HepG2 (cell line): Measurements from ENCODE around the gene SAC3D1. TPM values are rescaled to one million over a fixed set of nuclear protein-coding genes. Genes with fewer than 3 reads are reported as not detected.
A peak's percentile ranks its signal among the peaks of the same experiment; 100 is the strongest.

ENCODE experiments used
- ATAC-seq: fragments of 200-7000 bp; cut with Tn5 transposase; 3 replicates; pipeline ENCODE4 v1.9.1; 2020; ENCODE audit warnings: mild to moderate bottlenecking, moderate library complexity
- BruUV-seq: library from RNA; stranded (reverse); fragments of 400-500 nt; replicated peaks from 2 replicates; lab custom pipeline; 2021; lab: Mats Ljungman, UMichigan
- CTCF ChIA-PET: fragments of 300-600 bp; formaldehyde crosslinking; extraction: SDS; loops from one replicate; lab custom pipeline; 2021; ENCODE audit warnings: low total read pairs, inconsistent platforms, low intra/inter-chr PET ratio; lab: Yijun Ruan, JAX
- POLR2A ChIA-PET: fragments of 350-600 bp; sonication (Branson Sonifier 250); formaldehyde crosslinking; loops from one replicate; lab custom pipeline; 2020; ENCODE audit warnings: antibody characterized with exemption, inconsistent platforms; lab: Yijun Ruan, JAX
- DNase-seq: peaks from one replicate; pipeline ENCODE4 v3.0.0-alpha.2; 2015; ENCODE audit warnings: low spot score
- FAIRE-seq: peaks from 3 replicates; lab custom pipeline; 2011; peaks lifted over from hg19 to GRCh38; lab: Jason Lieb, UNC
- H2AFZ ChIP-seq: one replicate; pipeline ENCODE4 v1.6.1; 2011; ENCODE audit warnings: low read length, inconsistent platforms
- H3K27ac ChIP-seq: fragments of 300-600 bp; 3 replicates; pipeline ENCODE4 v1.8.0; 2011; ENCODE audit warnings: mixed run types, mild to moderate bottlenecking, mixed read lengths, low read length, inconsistent platforms; ENCODE audit not compliant: insufficient read depth; ENCODE audit errors: extremely low read length
- H3K27me3 ChIP-seq, 2 experiments: fragments of 200-600 bp in 1 of 2; 2 replicates in 1 of 2; 3 replicates in 1 of 2; pipeline versions ENCODE4 v1.6.0 to v1.8.0; 2011; ENCODE audit warnings: low read length in 2 of 2, mild to moderate bottlenecking in 2 of 2, moderate library complexity in 2 of 2, inconsistent platforms in 1 of 2; ENCODE audit not compliant: insufficient read depth in 2 of 2, control insufficient read depth in 1 of 2
- H3K36me3 ChIP-seq, 2 experiments: fragments of 200-600 bp in 1 of 2; replicated peaks in 1 of 2; 2 replicates in 1 of 2; 3 replicates in 1 of 2; pipeline versions ENCODE4 v1.5.1 to v1.8.0; 2011; ENCODE audit warnings: low read length in 2 of 2, inconsistent platforms in 1 of 2; ENCODE audit not compliant: insufficient read depth in 2 of 2, control insufficient read depth in 1 of 2
- H3K4me1 ChIP-seq: 2 replicates; pipeline ENCODE4 v1.5.1; 2012; ENCODE audit warnings: low read length, inconsistent platforms; ENCODE audit not compliant: insufficient read depth
- H3K4me2 ChIP-seq: 2 replicates; pipeline ENCODE4 v1.6.0; 2011; ENCODE audit warnings: low read depth, low read length, inconsistent platforms
- H3K4me3 ChIP-seq, 3 experiments: fragments of 200-600 bp in 1 of 3; sonication (generic), shearing (Covaris generic) in 1 of 3; replicated peaks in 1 of 3; 2 replicates each; pipeline ENCODE4 v1.5.1; 2011 to 2016; ENCODE audit warnings: low read length in 3 of 3, inconsistent platforms in 2 of 3, low read depth in 2 of 3, mild to moderate bottlenecking in 2 of 3, control low read depth in 1 of 3, mixed read lengths in 1 of 3; ENCODE audit not compliant: insufficient read depth in 1 of 3
- H3K79me2 ChIP-seq: one replicate; pipeline ENCODE4 v1.6.1; 2011; ENCODE audit warnings: low read length, inconsistent platforms; ENCODE audit not compliant: insufficient read depth
- H3K9ac ChIP-seq: 2 replicates; pipeline ENCODE4 v1.6.0; 2011; ENCODE audit warnings: mild to moderate bottlenecking, low read depth, low read length, inconsistent platforms; ENCODE audit not compliant: insufficient read depth
- H3K9me3 ChIP-seq: 2 replicates; pipeline ENCODE4 v1.5.1; 2012; ENCODE audit warnings: mild to moderate bottlenecking, low read length
- H4K20me1 ChIP-seq: 2 replicates; pipeline ENCODE4 v1.6.0; 2011; ENCODE audit warnings: inconsistent platforms, mild to moderate bottlenecking, low read length, moderate library complexity; ENCODE audit not compliant: insufficient read depth
- AKAP8 ChIP-seq: sonication (generic); formaldehyde crosslinking; IDR thresholded peaks from 2 replicates; pipeline ENCODE4 v1.5.1; 2020; ENCODE audit warnings: mild to moderate bottlenecking, missing genetic modification reagents
- CTCF ChIP-seq: sonication (generic); formaldehyde crosslinking; IDR thresholded peaks from 2 replicates; pipeline ENCODE4 v1.5.0; 2020; ENCODE audit warnings: mild to moderate bottlenecking, missing genetic modification reagents, moderate library complexity
- MYPOP ChIP-seq: sonication (generic); formaldehyde crosslinking; IDR thresholded peaks from 2 replicates; pipeline ENCODE4 v1.8.1; 2023; ENCODE audit warnings: mild to moderate bottlenecking, moderate library complexity, missing genetic modification reagents
- PATZ1 ChIP-seq: sonication (generic); formaldehyde crosslinking; IDR thresholded peaks from 2 replicates; pipeline ENCODE4 v1.4.0; 2020; ENCODE audit warnings: missing genetic modification reagents
- RAD21 ChIP-seq: fragments of 450-650 bp; formaldehyde crosslinking; IDR thresholded peaks from 2 replicates; pipeline ENCODE4 v1.5.0; 2020; ENCODE audit warnings: mild to moderate bottlenecking
- SMC3 ChIP-seq: IDR thresholded peaks from 2 replicates; pipeline ENCODE4 v1.6.1; 2011; ENCODE audit warnings: low read length, improper control_type of control experiment
- STAG1 ChIP-seq: sonication (generic); formaldehyde crosslinking; IDR thresholded peaks from 2 replicates; pipeline ENCODE4 v1.4.0; 2020; ENCODE audit warnings: missing genetic modification reagents
- TARDBP ChIP-seq: sonication (generic); formaldehyde crosslinking; IDR thresholded peaks from 2 replicates; pipeline ENCODE4 v1.8.0; 2022; ENCODE audit warnings: mild to moderate bottlenecking, missing genetic modification reagents
- THRA ChIP-seq: sonication (generic); formaldehyde crosslinking; IDR thresholded peaks from 2 replicates; pipeline ENCODE4 v1.4.0; 2020; ENCODE audit warnings: missing genetic modification reagents, borderline replicate concordance
- XRCC5 ChIP-seq: fragments of 200-400 bp; formaldehyde crosslinking; optimal IDR thresholded peaks from 2 replicates; pipeline ENCODE3; 2017; ENCODE audit warnings: mild to moderate bottlenecking, low read length
- ZNF33A ChIP-seq: sonication (generic); formaldehyde crosslinking; IDR thresholded peaks from 2 replicates; pipeline ENCODE4 v1.5.1; 2020; ENCODE audit warnings: missing genetic modification reagents, mild to moderate bottlenecking, moderate library complexity, borderline replicate concordance
- ZNF687 ChIP-seq: sonication (generic); formaldehyde crosslinking; IDR thresholded peaks from 2 replicates; pipeline ENCODE4 v1.5.1; 2020; ENCODE audit warnings: mild to moderate bottlenecking, missing genetic modification reagents, moderate library complexity
- ZNF768 ChIP-seq: sonication (generic); formaldehyde crosslinking; IDR thresholded peaks from 2 replicates; pipeline ENCODE4 v1.4.0; 2020; ENCODE audit warnings: missing genetic modification reagents
- WGBS: methylation state at CpG from one replicate; pipeline ENCODE4 v1.1.6; 2017; ENCODE audit warnings: low lambda C conversion rate; 5-methylcytosine and 5-hydroxymethylcytosine counted together
- in situ Hi-C: cut with HindIII; loops from 2 replicates; pipeline ENCODE4 v1.10.0; 2017; ENCODE audit warnings: low pct_unique_long_range_greater_than_20kb; ENCODE audit not compliant: extremely low pct_ligation_motif_present
- intact Hi-C: fragments of 100-400 bp; cut with micrococcal nuclease; formaldehyde crosslinking; loops from one replicate; pipeline ENCODE4 v1.10.0; 2022; ENCODE audit not compliant: unreplicated experiment
- polyA plus RNA-seq, 8 experiments: library from polyadenylated mRNA; depleted of rRNA in 3 of 8; stranded (reverse) in 7 of 8; unstranded in 1 of 8; fragments of >200 nt; fragmentation: Illumina TruSeq in 4 of 8; extraction: Trizol in 4 of 8; gene quantifications; 2 replicates each; pipeline versions ENCODE4 v1.2.1 to v1.2.3, GENCODE V29; 2011 to 2016; ENCODE audit warnings: low read depth in 4 of 8, missing spikeins in 1 of 8, mixed read lengths in 1 of 8; ENCODE audit not compliant: insufficient read depth in 1 of 8
- total RNA-seq, 5 experiments: library from RNA; depleted of rRNA; stranded (reverse); fragments of >200 nt; fragmentation: Illumina TruSeq; extraction: Trizol; gene quantifications; 2 replicates each; pipeline ENCODE4 v1.2.3, GENCODE V29; 2016; ENCODE audit warnings: low read depth in 1 of 5

The SAC3D1 gene
- total and polyA plus RNA-seq, 2 of the 13 experiments (the other 11 are each of a cell fraction or from before 2014, with no cell fraction given), result 7.4 to 36.3 TPM

- POLR2A ChIA-PET, result no interaction called here
- BruUV-seq, result no TSS peak
- ATAC-seq, result peak; percentile 13; the same call in 1 of the 3 replicates
- no peak overlapping the region for H2AFZ ChIP-seq
- no peaks in the 10 kb centered on the region for H3K9me3 ChIP-seq
- intact Hi-C loops, result no loop called here
- 57% methylated on average over 4 of the region's 4 CpGs for WGBS
- no peaks in the 10 kb centered on the region for H3K27me3 ChIP-seq
- in situ Hi-C loops, result no loop called here
- CTCF ChIA-PET, result no interaction called here
- peaks cover 52% of the 10 kb centered on the region for H3K4me1 ChIP-seq
- no peak overlapping the region for H3K4me3 ChIP-seq
- H3K79me2 ChIP-seq, result no peaks in the 10 kb centered on the region
- H4K20me1 ChIP-seq, result no peaks in the 10 kb centered on the region
- no peak for DNase-seq
- no peak overlapping the region for H3K9ac ChIP-seq
- peak; percentile 36 for FAIRE-seq
- no peak overlapping the region for H3K27ac ChIP-seq
- H3K4me2 ChIP-seq, result no peak overlapping the region
- H3K36me3 ChIP-seq, result no peaks in the 10 kb centered on the region
- peak; percentile 40; the same call in 1 of the 2 replicates for TF ChIP-seq ZNF768
- TF ChIP-seq ZNF33A (CRISPR knock-in tag), result no peak
- peak; percentile 52 for TF ChIP-seq CTCF
- peak; percentile 48; the same call in 1 of the 2 replicates for TF ChIP-seq STAG1 (CRISPR knock-in tag)
- peak; percentile 2; the same call in 1 of the 2 replicates for TF ChIP-seq SMC3
- no peak for TF ChIP-seq MYPOP (CRISPR knock-in tag)
- TF ChIP-seq AKAP8 (CRISPR knock-in tag), result 0 out of 2 replicates have a peak, but pooled peaks have one; percentile 55
- peak; percentile 37; the same call in 1 of the 2 replicates for TF ChIP-seq RAD21 (CRISPR knock-in tag)
- no peak for TF ChIP-seq TARDBP (CRISPR knock-in tag)
- 0 out of 2 replicates have a peak, but pooled peaks have one; percentile 32 for TF ChIP-seq THRA (CRISPR knock-in tag)
- TF ChIP-seq PATZ1 (CRISPR knock-in tag), result 0 out of 2 replicates have a peak, but pooled peaks have one; percentile 14
- TF ChIP-seq ZNF687 (CRISPR knock-in tag), result 0 out of 2 replicates have a peak, but pooled peaks have one; percentile 14
- peak; percentile 24 for TF ChIP-seq XRCC5
Observed at GRCh38 chr11:65016705-65017104, 24.3 kb upstream of the SAC3D1 start.
